AG09309 (cell line): ENCODE measurements around the gene CFAP65.

Source experiments
- DNase-seq: peaks from one replicate; pipeline ENCODE4 v3.0.0-alpha.2; 2010; ENCODE audit warnings: low read depth
- H3K4me3 ChIP-seq: 2 replicates; pipeline ENCODE4 v1.5.1; 2011; ENCODE audit warnings: mild to moderate bottlenecking, low read depth, low read length, moderate library complexity; ENCODE audit not compliant: control insufficient read depth
- TF ChIP-seq, protein P1 (sequence below): IDR thresholded peaks from 2 replicates; pipeline ENCODE4 v1.5.1; 2011; ENCODE audit warnings: mild to moderate bottlenecking, low read depth, low read length, inconsistent platforms; ENCODE audit not compliant: insufficient read depth, control insufficient read depth; ENCODE audit errors: missing control alignments

Gene CFAP65

DNA sequence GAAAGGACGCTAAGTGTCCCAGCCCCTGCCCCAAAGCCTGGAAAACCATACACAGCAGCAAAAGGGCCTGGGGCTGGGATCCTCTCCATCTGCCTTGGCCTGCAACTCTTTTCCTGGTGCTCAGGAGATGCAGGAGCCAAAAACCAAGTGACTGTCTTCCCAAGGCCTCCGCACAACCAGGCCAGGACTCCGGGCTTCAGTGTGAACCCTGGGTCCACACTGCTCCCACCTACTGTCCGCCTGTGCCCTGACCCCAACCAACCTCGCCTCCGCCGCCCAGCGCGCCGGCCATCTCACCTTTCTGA, 57.4 kb downstream of the CFAP65 start:
- H3K4me3 ChIP-seq: no peak overlapping the region
- no peak for DNase-seq
- TF ChIP-seq, protein P1, sequence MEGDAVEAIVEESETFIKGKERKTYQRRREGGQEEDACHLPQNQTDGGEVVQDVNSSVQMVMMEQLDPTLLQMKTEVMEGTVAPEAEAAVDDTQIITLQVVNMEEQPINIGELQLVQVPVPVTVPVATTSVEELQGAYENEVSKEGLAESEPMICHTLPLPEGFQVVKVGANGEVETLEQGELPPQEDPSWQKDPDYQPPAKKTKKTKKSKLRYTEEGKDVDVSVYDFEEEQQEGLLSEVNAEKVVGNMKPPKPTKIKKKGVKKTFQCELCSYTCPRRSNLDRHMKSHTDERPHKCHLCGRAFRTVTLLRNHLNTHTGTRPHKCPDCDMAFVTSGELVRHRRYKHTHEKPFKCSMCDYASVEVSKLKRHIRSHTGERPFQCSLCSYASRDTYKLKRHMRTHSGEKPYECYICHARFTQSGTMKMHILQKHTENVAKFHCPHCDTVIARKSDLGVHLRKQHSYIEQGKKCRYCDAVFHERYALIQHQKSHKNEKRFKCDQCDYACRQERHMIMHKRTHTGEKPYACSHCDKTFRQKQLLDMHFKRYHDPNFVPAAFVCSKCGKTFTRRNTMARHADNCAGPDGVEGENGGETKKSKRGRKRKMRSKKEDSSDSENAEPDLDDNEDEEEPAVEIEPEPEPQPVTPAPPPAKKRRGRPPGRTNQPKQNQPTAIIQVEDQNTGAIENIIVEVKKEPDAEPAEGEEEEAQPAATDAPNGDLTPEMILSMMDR: no peak

DNA sequence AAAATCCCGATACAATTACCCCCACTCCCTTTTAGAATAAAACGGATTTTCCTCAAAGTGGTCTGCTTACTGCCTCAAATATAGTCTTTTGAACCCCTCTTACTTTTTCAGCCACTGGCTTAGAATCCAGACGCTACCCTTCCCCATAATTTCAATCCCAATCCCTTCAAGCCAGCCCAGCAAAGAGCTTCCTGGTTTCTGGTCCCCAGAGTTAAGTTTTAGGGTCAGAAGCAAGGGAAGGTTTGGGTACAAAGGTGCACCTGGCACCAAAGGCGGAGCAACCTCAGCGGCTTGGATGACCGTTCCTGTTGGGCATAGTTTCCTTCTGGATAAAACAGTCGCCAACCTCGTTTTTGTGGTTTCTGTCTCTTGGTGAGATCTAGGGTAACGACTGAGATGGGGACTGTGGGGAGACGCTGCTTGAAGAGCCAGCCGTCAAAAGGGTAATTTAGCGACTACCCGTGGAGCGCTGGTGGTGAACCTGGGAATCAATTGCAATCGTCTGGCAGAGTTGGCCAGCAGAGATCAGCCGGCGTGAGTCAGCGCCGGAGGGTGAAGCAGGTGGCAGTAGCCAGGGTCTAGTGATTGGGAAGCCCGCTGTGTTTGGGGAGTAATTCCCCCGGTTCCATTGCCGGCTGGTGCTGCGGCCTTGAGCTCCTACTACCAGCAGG, 57.9 kb downstream of the CFAP65 start:
- no peak for DNase-seq

DNA sequence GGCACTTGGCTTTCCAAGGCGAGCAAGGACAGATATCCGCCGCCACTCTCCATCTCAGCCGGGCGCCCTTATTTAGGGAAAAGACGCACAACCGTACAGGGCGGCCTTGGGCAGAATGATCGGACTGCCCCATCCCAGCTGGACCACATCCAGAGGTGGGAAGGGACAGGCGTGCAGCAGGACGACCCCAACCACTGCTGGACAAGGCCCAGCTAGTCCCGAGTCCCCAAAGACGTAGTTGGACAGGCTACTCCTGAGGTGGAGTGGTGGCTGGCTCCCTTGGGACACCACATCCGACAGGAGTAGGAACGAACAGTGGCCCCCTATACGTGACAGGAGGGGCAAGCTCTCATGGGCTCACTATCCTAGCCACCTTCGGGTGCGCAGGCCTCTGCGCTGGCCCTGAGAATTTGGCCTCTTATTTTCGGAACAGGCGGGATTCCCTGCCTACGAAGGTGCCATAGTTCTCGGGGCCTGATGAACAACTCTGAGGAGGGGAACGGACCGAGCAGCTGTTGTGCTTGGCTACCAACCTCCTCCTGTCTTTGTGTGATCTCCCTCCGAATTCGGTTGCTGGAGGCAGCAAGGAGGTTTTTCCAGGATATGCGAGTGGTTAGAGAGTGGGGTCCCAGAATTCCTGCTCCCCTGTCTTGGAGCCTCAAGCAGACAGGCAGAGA, 58.6 kb downstream of the CFAP65 start:
- no peak overlapping the region for H3K4me3 ChIP-seq
- no peak for DNase-seq
- TF ChIP-seq, protein P1: no peak

More for the DNA sequence above, 57.9 kb downstream of the CFAP65 start:
- H3K4me3 ChIP-seq: no peak overlapping the region
- TF ChIP-seq, protein P1: no peak

DNA sequence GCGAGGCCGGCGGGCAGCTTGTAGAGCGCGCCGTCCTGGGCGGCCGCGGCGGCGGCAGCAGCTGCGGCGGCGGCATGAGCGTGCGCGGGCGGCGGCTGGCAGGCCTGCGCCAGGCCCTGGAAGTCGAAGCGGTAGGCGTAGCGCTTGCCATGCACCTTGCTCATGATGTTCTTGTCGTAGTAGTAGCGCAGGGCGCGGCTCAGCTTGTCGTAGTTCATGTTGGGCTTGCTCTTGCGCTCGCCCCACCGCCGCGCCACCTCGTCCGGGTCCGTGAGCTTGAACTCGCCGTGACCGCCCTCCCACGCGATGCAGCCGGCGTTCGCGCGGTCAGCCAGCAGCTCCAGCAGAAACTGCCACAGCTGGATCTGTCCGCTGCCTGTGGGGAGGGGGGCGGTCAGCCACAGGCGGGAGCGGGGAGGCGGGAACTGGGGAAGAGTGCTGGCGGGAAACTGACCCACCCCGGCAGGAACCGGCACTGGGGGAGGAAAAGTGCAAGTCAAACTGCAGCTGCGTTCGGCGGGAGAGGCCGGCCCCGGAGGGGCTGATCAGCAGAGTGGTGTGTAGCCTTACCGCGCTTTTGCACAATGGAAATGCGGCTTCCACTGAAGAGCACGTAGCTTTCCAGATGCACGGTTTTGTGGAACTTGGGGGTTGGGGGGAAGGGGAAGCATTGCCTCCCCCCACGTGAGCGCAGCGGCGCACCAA, 59.3 kb downstream of the CFAP65 start:
- no peak overlapping the region for H3K4me3 ChIP-seq
- TF ChIP-seq, protein P1: no peak
- no peak for DNase-seq

DNA sequence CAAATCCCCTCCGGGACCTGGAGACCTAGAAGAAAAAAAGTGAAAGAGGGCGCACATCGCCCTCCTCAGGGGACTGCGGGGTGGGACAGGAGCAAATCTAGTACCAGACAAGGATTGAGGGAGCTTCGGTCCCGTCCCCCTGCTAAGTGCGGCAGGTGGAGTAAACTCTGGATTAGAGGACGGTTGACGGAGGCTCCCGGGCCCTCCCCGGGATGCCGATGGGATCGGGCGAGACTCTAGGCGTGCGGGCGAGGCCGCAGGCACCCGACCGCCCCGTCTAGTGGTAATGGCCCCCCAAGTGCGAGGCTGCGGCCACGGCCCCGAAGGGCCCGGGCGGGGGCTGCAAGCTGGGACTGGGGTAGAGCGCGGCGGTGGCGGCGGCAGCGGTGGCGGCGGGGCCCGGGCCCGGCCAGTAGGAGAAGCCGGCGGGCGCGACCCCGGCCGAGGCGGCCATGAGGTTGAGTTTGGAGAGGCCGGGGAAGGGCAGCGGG, 59.9 kb downstream of the CFAP65 start:
- TF ChIP-seq, protein P1: no peak
- no peak overlapping the region for H3K4me3 ChIP-seq
- DNase-seq: no peak

DNA sequence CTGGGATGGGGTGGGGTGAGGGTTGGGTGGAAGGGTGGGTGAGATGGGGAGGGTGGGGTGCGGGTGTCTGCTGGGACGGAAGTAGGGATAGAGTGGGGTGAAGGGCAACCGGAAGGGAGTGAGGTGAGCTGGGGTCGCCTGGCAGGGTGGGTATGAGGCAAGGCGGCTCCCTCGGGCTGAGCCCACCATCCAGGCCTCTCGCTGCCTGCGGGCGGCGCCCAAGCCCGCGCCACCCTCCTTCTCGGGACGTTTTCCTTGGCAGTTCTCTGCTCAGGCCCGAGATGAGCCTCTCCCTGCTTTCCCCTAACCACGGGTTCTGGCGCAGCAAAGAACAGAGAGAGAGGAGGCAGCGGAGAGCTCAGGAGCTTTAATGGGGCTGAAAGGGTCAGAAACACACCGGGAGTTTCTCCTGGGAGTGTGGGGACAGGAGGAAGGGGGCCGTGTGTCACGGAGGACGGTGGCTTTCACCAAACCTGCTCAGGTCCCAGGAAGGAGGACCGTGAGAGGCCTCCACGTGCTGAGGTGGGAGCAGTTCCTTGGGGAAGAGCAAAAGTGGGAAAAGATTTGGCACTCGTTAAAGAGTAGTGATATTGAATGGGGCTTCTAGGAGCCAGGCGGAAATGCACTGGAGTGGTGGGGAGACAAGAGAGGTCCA, 60.5 kb downstream of the CFAP65 start:
- TF ChIP-seq, protein P1: no peak
- H3K4me3 ChIP-seq: no peak overlapping the region
- no peak for DNase-seq
